Left lobe of liver (tissue), 2 donors: ENCODE results near the gene DNAJC28. TPM values are rescaled to one million over a fixed set of nuclear protein-coding genes. Genes with fewer than 3 reads are reported as not detected.
"Not testable (repeated sequence)": the region's sequence is repeated elsewhere in the genome, so short reads cannot be mapped to it uniquely, and the experiment has no call there.

Experiments used
- ATAC-seq: fragments of 200-7000 bp; cut with Tn5 transposase; one replicate; pipeline ENCODE4 v1.9.1; 2020; ENCODE audit warnings: mild to moderate bottlenecking, moderate library complexity
- DNase-seq: peaks from one replicate; pipeline ENCODE4 v3.0.0-alpha.2; 2020; ENCODE audit warnings: low spot score
- total RNA-seq: library from RNA; stranded (reverse); gene quantifications from one replicate; pipeline ENCODE4 v1.2.1, GENCODE V29; 2021
- donor health status: DM: no; HTN: no; CAD: no; lungs with moderate emphysema.
- donor health status: DM: no; HTN: yes; CAD: no.

DNAJC28 gene
- total RNA-seq, 1 donor from 2014 or later, result 2.3 TPM

DNA sequence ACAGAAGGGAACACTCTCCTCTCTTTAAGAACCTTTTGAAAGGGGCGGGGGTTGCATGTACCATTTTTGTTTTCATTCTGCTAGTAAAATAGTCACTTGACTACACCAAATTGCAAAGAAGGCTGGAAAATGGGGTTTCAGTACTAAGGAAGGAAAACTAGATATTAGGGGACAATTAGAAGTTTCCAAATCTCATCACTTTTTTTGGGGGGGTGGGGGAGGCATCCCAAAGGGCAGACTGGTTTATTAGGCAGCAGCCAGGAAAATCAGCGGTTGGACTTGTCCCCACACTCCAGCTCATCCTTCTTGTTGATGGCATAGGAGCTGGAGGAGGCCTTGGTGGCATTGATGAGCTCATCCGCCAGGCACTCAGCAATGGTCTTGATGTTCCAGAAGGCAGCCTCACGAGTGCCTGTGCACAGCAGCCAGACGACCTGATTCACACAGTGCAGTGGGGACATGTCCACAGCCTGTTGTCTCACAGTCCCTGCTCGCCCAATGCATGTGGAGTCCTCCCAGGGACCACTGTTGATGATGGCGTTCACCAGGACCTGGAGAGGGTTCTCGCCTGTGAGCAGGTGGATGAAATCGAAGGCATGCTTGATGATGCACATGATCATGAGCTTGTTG lies 10.1 kb downstream of the DNAJC28 start:
- ATAC-seq, result no peak

DNA sequence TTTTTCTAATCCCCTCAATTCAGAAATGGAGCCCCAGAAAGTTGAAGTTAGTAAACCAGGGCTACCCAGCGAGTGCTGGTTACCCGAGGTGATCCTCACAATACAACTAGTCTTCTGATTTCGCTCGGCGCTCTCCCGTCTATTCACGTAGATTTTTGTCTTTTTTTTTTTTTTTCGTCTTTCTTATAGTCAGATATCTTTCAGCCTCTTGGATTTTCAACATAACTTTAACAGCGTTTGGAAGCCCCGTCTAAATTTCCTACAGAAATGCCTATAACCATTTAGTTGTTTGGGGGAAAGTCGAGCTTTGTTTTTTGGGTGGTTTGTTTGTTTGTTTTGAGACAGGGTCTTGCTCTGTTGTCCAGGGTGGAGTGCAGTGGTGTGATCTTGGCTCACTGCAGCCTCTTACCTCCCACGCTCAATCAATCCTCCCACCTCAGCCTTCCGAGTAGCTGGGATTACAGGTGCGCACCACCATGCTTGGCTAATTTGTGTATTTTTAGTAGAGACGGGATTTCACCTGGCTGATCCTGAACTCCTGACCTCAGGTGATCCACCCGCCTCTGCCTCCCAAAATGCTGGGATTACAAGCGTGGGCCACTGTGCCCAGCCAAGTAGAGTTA lies 10.9 kb downstream of the DNAJC28 start:
- no peak for DNase-seq
- no peak for ATAC-seq

More for the DNA sequence above, 10.1 kb downstream of the DNAJC28 start:
- DNase-seq, result no peak

DNA sequence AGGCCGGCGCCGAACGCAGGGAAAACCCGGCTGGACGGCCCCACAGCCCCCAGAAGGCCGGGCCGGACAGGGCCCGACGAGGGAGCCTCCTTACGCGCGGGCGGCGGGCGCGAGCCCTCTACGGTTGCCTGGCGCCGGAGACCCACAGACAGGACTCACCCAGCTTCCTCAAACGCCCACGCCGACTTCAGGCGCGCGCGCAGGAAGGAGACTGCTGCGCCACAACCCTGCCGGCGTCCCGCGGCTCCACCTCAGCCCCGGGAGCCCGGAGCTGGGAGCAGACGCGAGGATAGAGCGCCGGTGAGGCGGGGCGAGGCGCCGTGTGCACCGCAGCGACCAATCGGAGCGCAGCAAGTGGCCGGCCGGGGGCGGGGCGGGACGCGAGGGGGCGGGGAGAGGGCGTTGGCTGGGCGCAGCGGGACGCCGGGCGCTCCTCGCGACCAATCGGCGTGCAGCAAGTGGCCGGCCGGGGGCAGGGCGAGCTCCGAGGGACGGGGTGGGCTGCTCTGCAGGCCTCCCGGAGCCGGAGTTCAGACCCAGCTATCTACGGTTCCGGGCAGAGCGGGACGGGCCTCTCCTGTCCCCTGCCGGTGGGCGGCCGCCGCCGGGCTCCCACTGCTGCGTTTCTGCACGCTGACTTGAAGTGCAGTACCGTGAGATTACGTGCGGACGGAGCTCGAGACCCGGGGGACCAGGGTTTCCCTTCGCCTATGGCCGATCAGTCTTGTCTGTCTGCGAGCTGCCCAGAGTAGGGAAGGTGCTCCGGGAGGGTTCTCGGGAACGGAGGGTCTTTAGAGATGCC lies 11.6 kb downstream of the DNAJC28 start, which contains the start of gene TMEM50B:
Gene TMEM50B (minus strand): TSS at position 296 of the 802 bp plus-strand sequence. CDS start 11,089 bp downstream, outside the sequence.
- peak; percentile 98 for DNase-seq
- peak; percentile 93 for ATAC-seq

DNA sequence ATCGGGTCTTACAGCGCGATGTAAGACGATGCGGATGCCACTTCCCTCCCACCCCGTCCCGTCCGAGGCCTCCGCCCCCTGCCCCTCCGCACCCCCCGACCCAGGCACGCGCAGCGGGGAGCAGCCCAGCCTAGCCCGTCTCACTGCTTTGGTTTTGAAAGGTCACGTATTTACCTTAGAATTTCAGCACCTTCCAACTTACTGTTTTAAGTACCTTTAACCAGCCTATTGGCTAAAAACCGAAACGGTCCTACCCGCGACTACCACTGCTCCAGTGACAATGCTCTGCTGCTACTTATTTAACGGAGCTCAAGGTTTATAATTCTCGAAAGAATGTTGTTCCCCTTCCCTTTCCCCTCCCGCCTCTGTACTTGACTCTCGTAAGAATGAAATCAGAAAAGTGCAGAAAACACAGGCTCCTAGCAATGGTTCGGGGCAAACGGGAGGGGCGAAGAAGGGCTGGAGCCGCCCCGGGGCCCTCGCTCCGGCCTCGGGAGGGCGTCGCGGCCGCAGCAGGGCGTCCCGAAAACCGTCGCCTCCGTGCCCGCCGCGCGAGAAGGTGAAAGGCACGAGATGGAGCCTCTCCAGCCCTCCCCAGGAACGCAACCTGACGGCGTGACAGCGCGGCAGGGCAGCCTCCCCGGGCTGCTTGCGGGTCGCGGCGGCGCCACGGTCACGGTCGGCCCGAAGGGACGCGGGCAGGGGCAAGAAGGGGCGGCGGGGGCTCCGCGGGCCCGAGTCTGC lies 12.4 kb downstream of the DNAJC28 start:
- peak; percentile 60 for DNase-seq
- ATAC-seq, result peak; percentile 45

DNA sequence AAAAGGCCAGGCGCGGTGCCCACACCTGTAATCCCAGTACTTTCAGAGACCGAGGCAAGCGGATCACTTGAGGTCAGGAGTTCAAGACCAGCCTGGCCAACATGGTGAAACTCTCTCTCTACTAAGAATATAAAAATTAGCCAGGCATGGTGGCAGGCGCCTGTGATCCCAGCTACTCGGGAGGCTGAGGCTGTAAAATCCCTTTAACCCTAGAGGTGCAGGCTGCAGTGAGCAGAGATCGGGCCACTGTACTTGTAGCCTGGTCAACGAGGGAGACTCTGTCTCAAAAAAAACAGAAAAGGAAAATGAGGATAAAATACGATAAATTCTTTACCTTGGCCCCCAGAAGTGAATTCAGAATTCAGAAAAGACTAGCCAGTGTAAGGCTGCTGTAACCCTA lies 13.3 kb downstream of the DNAJC28 start:
- DNase-seq (no peak), ATAC-seq (no peak)

DNA sequence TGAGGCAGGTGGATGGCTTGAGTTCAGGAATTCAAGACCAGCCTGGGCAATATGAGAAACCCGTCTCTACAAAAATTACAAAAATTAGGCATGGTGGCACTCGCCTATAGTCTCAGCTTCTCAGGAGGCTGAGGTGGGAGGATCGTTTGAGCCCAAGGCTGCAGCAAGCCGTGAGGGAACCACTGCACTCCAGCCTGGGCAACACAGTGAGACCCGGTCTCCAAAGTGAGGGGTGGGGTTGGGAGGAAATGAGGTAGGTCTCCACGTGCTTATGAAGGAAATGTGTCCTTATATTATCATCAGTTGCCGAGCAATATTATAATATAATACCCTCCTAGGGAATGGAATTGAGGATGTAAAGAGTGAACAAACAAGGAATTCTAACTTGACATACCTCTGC lies 14.4 kb downstream of the DNAJC28 start:
- no peak for ATAC-seq

DNA sequence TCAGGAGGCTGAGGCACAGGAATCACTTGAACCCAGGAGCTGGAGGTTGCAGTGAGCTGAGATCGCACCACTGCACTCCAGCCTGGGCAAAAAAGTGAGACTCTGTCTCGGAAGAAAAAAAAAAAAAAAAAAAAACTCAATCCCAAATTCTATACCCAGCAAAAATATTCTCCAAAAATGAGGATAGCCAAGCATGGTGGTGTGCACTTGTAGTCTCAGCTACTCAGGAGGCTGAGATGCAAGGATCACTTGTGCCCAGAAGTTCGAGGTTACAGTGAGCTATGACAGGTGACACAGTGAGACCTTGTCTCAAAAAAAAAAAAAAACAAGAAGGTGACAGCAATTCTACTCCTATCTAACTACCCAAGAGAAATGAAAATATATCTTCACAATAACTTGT lies 18.2 kb downstream of the DNAJC28 start:
- DNase-seq (no peak), ATAC-seq (no peak)

More for the DNA sequence above, 14.4 kb downstream of the DNAJC28 start:
- no peak for DNase-seq

DNA sequence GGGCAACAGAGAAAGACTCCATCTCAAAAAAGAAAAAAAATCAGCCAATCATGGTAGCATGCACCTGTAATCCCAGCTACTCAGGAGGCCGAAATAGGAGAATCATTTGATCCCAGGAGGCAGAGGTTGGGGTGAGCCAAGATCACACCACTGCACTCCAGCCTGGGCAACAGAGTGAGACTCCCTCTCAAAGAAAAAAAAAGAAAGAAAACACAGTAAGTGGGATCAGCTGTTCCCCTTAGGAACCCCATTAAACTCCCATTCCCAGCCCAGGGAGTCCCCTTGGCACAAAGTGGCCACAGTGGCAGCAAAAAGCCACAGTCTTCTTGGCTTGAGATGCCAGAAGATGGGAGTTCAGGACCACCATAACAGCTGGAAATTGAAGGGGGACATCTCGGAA lies 20.8 kb downstream of the DNAJC28 start:
- ATAC-seq, result no peak
- no peak for DNase-seq

DNA sequence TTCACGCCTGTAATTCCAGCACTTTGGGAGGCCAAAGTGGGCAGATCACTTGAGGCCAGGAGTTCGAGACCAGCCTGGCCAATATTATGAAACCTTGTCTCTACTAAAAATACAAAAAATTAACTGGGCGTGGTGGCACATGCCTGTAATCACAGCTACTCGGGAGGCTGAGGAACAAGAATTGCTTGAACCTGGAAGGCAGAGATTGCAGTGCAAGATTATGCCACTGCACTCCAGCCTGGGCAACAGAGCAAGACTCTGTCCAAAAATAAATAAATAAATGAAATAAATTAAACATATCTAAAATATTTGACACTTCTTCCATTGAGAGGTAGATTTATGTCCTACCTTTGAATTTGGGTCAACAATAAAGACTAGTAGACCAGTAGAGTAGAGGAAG lies 22.3 kb downstream of the DNAJC28 start:
- DNase-seq, ATAC-seq: not testable (repeated sequence)

DNA sequence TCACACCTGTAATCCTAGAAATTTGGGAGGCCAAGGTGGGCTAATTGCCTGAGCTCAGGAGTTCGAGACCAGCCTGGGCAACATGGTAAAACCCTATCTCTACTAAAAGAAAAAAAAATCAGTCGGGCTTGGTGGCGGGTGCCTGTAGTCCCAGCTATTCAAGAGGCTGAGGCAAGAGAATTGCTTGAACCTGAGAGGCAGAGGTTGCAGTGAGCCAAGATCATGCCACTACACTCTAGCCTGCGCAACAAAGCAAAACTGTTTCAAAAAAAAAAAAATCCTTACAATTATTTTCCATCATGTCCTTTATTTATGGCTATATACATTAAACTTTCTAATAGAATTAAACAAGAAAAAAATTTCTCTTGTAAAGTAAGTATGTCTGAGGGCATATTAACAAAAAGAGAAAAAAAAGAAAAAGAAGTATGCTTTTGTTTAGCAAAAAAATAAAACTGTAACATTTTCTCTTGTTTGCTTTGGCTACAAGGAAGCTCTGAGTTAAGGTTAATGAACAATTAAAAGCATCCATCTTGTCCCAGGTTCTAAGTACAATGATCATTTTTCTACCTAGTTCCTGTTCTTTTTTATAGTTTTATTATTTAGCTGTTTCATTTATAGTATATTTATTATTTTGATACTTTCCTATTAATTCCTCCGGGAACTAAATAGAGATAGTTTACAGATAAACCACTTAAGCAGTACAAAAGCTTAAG lies 29.8 kb downstream of the DNAJC28 start:
- peak; percentile 63 for ATAC-seq
- DNase-seq, result no peak

DNA sequence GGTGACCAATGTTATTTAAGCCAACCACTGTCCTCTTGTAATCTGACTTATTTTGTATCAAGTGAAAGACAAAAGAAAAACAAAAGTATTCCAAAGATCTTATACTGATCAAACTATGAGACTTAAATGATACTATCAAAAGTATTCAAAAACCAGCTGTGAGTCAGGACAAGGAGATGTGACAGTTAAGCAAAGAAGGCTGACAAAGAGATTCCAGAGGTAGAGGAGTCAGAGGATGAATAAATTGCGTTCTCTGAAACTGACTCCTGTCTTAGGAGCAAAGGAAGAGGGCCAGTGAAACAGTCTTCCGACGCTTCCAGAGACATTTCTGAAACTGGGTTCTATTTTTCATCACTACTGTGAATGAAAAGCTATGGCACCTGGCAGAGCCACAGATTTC lies 32.7 kb downstream of the DNAJC28 start:
- ATAC-seq (no peak), DNase-seq (no peak)

DNA sequence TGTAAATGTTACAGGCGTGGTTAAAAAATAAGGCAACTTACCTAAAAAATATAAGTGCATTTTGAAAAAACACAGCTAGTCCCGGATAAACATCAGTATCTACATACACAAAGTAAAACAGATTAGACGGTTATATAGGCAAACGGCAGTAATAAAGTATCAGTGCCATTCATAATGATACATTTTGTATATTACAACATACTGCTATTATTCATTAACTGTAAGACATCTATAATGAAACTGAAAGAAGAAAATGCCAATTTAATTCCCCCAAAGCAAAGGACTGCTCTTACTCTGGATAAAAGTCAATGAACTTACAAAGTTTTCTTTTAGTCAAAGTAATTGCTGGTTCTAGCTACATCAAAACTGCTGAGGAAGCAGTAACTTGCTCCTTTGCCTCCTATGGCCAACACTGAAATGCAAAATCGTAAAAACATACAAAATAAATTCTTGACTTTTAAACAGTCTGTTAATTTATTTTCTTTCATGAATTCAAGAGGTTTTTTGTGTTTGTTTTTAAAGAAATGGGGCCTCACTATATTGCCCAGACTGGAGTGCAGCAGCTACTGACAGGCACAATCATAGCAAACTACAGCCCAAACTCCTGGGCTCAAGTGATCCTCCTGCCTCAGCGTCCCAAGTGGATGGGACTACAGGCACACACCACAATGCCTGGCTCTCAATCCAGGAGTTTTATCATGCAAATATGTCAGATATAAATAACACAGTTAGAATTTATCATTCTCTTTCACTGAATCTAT lies 35.6 kb downstream of the DNAJC28 start:
- ATAC-seq, result peak; percentile 39
- no peak for DNase-seq

DNA sequence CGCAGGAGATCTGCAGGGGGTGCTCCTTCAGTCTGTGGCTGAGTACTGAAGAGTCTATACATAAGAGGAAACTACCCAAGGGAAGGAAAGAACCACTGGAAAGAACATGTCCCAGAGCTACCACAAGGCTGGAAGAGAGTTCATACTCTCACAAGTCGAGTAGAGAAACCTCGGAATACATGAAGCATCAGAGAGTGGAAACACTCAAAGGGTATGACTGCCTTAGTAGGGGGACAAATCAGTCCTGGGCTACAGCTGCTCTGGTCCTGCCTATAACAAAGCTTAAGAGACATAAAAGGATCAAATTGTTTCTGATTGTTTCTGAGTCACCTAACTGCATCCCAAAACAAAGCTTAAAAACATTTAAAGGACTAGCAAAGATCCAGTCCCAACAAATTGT lies 39.2 kb downstream of the DNAJC28 start:
- DNase-seq, result no peak

DNA sequence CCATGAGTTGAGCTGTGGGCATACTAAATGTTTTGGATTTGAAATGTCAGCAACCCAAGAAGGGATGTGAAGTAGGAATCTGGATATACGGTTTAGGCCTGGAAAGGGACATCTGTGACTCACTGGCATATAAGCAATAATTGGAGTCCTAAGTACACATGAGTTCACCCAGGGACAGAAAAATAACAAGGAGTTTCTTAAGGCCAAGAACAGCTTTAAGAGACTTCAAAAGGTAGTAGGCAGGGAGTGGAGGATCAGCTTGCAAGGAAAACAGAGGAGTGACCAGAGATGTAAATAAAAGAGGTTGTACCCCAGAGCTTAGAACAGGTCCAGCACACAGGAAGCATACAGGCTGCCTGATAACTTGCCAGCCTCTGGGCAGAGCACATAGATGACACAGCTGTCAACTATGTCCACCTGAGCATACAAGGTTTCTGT lies 39.9 kb downstream of the DNAJC28 start:
- peak; percentile 29 for ATAC-seq
- DNase-seq, result no peak

More for the DNA sequence above, 39.2 kb downstream of the DNAJC28 start:
- no peak for ATAC-seq

DNA sequence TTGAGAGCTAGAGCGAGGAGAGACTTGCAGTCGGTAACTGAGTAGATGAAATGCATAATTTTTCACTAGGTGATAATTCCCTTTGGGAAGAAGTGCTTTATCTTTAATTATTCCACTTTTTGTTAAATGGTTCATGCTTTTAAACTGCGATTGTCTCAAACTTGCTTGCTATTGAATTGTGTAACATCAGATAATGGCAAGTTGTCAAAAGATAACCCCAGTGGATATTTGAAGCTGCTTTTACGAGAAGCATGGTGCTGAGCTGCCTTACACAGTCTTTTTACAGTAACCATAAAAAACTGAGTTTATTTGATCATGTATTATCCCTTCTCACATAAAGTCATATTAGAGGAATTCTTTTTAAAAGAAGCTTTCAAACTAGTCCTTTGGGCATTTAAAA lies 41.9 kb downstream of the DNAJC28 start:
- ATAC-seq (peak; percentile 59), DNase-seq (no peak)

DNA sequence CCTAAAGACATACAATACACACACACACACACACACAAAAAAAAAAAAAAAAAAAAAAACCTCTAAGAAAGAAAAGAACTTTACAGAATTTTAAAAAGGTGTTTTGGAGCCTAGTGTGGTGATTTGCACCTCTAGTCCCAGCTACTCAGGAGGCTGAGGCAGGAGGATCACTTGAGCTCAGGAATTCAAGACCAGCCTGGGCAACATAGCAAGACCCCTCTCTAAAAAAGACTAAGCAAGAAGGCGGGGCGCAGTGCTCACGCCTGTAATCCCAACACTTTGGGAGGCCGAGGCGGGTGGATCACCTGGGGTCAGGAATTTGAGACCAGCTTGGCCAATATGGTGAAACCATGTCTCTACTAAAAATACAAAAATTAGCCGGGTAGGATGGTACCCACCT lies 44.9 kb downstream of the DNAJC28 start:
- not testable (repeated sequence) for ATAC-seq, DNase-seq

DNA sequence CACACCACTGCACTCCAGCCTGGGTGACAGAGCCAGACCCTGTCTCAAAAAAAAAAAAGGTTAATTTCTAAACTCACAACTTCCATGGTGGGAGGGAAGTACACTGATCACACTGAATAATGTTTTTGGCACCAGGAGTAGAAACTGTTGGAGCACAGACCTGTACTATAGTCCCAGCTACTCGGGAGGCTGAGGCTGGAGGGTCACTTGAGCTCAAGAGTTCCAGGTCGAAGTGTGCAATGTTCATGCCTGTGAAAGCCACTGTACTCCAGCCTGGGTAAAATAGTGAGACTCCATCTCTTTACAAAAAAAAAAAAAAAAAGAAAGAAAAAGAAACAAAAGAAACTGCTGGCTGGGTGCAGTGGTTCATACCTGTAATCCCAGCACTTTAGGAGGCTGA lies 47.0 kb downstream of the DNAJC28 start:
- no peak for ATAC-seq
- no peak for DNase-seq

DNA sequence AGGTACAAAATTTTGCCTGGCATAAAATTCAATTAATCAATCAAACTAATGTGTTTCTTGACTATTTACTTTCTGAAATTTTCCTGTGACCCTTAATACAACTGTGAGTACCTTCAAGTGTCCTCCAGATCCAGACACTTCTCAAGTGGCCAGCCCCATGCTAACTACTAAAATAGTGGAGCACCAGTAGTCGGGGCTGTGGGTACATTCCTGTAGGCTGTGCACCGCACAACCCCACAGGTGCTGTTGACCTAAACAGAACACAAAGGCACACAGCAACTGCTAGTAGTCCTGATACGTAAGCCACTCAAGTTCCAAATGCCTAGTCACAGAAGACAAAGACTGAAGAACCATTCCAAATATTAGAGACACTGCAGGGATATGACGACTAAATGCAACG lies 48.3 kb downstream of the DNAJC28 start:
- ATAC-seq, result no peak
- DNase-seq, result no peak
